GM19351 (cell line): ENCODE data around the gene VEPH1.

ENCODE experiments used
- ATAC-seq: cut with Tn5 transposase; IDR thresholded peaks from one replicate; pipeline ENCODE4 v1.9.1; 2021; ENCODE audit warnings: mild to moderate bottlenecking, moderate library complexity; ENCODE audit not compliant: unreplicated experiment

Gene VEPH1

GRCh38 chr3:157479464-157480243 lies 23.6 kb downstream of the VEPH1 start:
- ATAC-seq, result no peak

GRCh38 chr3:157477441-157477840 lies 25.8 kb downstream of the VEPH1 start:
- no peak for ATAC-seq

GRCh38 chr3:157475921-157476414 lies 27.2 kb downstream of the VEPH1 start:
- no peak for ATAC-seq

- ATAC-seq, result no peak
Measured at GRCh38 chr3:157472648-157473047, 30.6 kb downstream of the VEPH1 start.

- no peak for ATAC-seq
Measured at GRCh38 chr3:157471064-157471463, 32.2 kb downstream of the VEPH1 start.

- ATAC-seq, result no peak
Measured at GRCh38 chr3:157469561-157470294, 33.5 kb downstream of the VEPH1 start.

- ATAC-seq, result no peak
Measured at GRCh38 chr3:157467200-157467599, 36.0 kb downstream of the VEPH1 start.

- ATAC-seq, result no peak
Measured at GRCh38 chr3:157465741-157466140, 37.5 kb downstream of the VEPH1 start.

GRCh38 chr3:157464321-157464720 lies 38.9 kb downstream of the VEPH1 start:
- no peak for ATAC-seq

GRCh38 chr3:157463816-157464215 lies 39.4 kb downstream of the VEPH1 start:
- no peak for ATAC-seq

- ATAC-seq, result no peak
Measured at GRCh38 chr3:157460253-157460652, 43.0 kb downstream of the VEPH1 start.

GRCh38 chr3:157459706-157460105 lies 43.5 kb downstream of the VEPH1 start:
- no peak for ATAC-seq

GRCh38 chr3:157453824-157454223 lies 49.4 kb downstream of the VEPH1 start:
- no peak for ATAC-seq

GRCh38 chr3:157452097-157452496 lies 51.1 kb downstream of the VEPH1 start:
- no peak for ATAC-seq

GRCh38 chr3:157447026-157447694 lies 56.1 kb downstream of the VEPH1 start:
- ATAC-seq, result no peak

GRCh38 chr3:157445857-157446256 lies 57.4 kb downstream of the VEPH1 start:
- ATAC-seq, result no peak

- ATAC-seq, result no peak
Measured at GRCh38 chr3:157444797-157445184, 58.4 kb downstream of the VEPH1 start.

- no peak for ATAC-seq
Measured at GRCh38 chr3:157443905-157444796, 59.1 kb downstream of the VEPH1 start.

- no peak for ATAC-seq
Measured at GRCh38 chr3:157442729-157443128, 60.5 kb downstream of the VEPH1 start.

GRCh38 chr3:157441102-157441624 lies 62.1 kb downstream of the VEPH1 start:
- no peak for ATAC-seq
